SU-DHL-6 (cell line): ENCODE results near the gene GPR153.

Source experiments
- H2AFZ ChIP-seq: fragments of 200-600 bp; sonication (generic); 2 replicates; pipeline ENCODE4 v1.6.1; 2014; ENCODE audit warnings: low read depth, mild to moderate bottlenecking, moderate library complexity, mixed read lengths, antibody characterized with exemption, low read length; ENCODE audit not compliant: severe bottlenecking
- H3F3A ChIP-seq: fragments of 200-600 bp; shearing (Covaris generic); 2 replicates; pipeline ENCODE4 v1.6.0; 2016; ENCODE audit warnings: antibody characterized with exemption, mild to moderate bottlenecking; ENCODE audit not compliant: insufficient read depth
- H3K27ac ChIP-seq: fragments of 200-600 bp; sonication (generic); 2 replicates; pipeline ENCODE4 v1.5.1; 2016; ENCODE audit warnings: low read depth, mild to moderate bottlenecking, low read length, moderate library complexity, mixed read lengths
- H3K27me3 ChIP-seq: fragments of 200-600 bp; sonication (generic), shearing (Covaris generic); 2 replicates; pipeline ENCODE4 v1.6.0; 2014; ENCODE audit warnings: mild to moderate bottlenecking, low read length
- H3K36me3 ChIP-seq: fragments of 200-600 bp; sonication (generic); 2 replicates; pipeline ENCODE4 v1.6.1; 2014; ENCODE audit warnings: mild to moderate bottlenecking, low read length, mixed read lengths
- H3K4me2 ChIP-seq: fragments of 300-600, 200-600 bp; shearing (Covaris generic), sonication (generic); 2 replicates; pipeline ENCODE4 v1.6.0; 2014; ENCODE audit warnings: low read length, low read depth, mild to moderate bottlenecking; ENCODE audit not compliant: poor library complexity, severe bottlenecking
- H3K4me3 ChIP-seq: fragments of 200-600 bp; sonication (generic); 2 replicates; pipeline ENCODE4 v1.5.1; 2014; ENCODE audit warnings: antibody characterized with exemption, low read length, mild to moderate bottlenecking, mixed read lengths; ENCODE audit not compliant: insufficient read depth, poor library complexity, severe bottlenecking
- H3K79me2 ChIP-seq: fragments of 200-600 bp; sonication (generic); 2 replicates; pipeline ENCODE4 v1.6.1; 2014; ENCODE audit warnings: mild to moderate bottlenecking, low read length, moderate library complexity; ENCODE audit not compliant: insufficient read depth
- H3K9ac ChIP-seq: fragments of 200-600 bp; sonication (generic); 2 replicates; pipeline ENCODE4 v1.7.0; 2014; ENCODE audit warnings: mild to moderate bottlenecking, low read length
- H3K9me2 ChIP-seq: fragments of 200-600 bp; sonication (generic); replicated peaks from 2 replicates; pipeline ENCODE4 v1.6.1; 2014; ENCODE audit warnings: low read length; ENCODE audit not compliant: insufficient read depth
- H3K9me3 ChIP-seq: fragments of 200-600 bp; sonication (generic); 2 replicates; pipeline ENCODE4 v1.6.1; 2014; ENCODE audit warnings: low read length, mixed read lengths; ENCODE audit not compliant: insufficient read depth
- H4K20me1 ChIP-seq: fragments of 200-600 bp; sonication (generic); 2 replicates; pipeline ENCODE4 v1.6.1; 2014; ENCODE audit warnings: low read depth, mild to moderate bottlenecking, antibody characterized with exemption, low read length, moderate library complexity, mixed read lengths
- CTCF ChIP-seq: fragments of 200-600 bp; sonication (generic); IDR thresholded peaks from one replicate; pipeline ENCODE4 v1.5.1; 2017; ENCODE audit warnings: antibody characterized with exemption, mild to moderate bottlenecking, low read length, moderate library complexity; ENCODE audit not compliant: insufficient read depth, poor library complexity, severe bottlenecking
- EZH2phosphoT487 ChIP-seq: fragments of 200-600 bp; sonication (generic), shearing (Covaris generic); conservative IDR thresholded peaks from 2 replicates; pipeline ENCODE4 v1.6.1; 2018; ENCODE audit warnings: mild to moderate bottlenecking, antibody characterized with exemption, low read length, moderate library complexity, mixed read lengths

GPR153 gene

DNA sequence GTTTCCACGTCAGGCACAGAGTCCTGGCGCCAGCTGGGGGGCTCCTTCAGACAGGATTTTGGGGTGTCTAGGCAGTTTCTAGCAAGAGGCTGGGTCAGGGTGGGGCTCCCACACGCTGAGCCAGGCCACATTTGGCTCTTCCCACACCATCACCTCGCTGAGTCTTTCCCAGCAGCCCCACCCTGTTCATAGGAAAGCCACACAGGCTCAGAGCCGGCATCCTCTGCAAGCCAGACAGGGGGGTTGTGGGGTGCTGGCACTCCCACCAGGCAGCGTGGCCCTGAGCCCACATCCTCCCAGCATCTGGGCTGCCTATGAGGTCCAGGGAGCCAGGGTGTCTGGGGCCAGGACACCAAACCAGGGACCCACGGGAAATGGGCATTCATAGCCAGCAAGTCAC, 2.8 kb upstream of the GPR153 start:
- Histone ChIP-seq H3F3A (no peaks in the 10 kb centered on the region), H3K27ac (no peak overlapping the region), H3K36me3 (no peaks in the 10 kb centered on the region), H3K79me2 (no peaks in the 10 kb centered on the region), H3K9me3 (no peaks in the 10 kb centered on the region), H3K9me2 (no peaks in the 10 kb centered on the region), H3K27me3 (no peaks in the 10 kb centered on the region), H3K4me2 (no peak overlapping the region), H2AFZ (no peak overlapping the region), H4K20me1 (no peaks in the 10 kb centered on the region), H3K9ac (no peak overlapping the region), H3K4me3 (no peak overlapping the region)
- TF ChIP-seq CTCF (no peak), EZH2phosphoT487 (no peak)

GRCh38 chr1:6262555-6263420, 1.9 kb upstream of the GPR153 start:
- no peaks in the 10 kb centered on the region for H4K20me1 ChIP-seq
- no peak overlapping the region for H3K9ac ChIP-seq
- no peaks in the 10 kb centered on the region for H3K36me3 ChIP-seq
- no peaks in the 10 kb centered on the region for H3F3A ChIP-seq
- H3K9me3 ChIP-seq, result no peaks in the 10 kb centered on the region
- TF ChIP-seq EZH2phosphoT487 (no peak), CTCF (no peak)
- no peak overlapping the region for H3K4me2 ChIP-seq
- H2AFZ ChIP-seq, result no peak overlapping the region
- H3K4me3 ChIP-seq, result no peak overlapping the region
- H3K27me3 ChIP-seq, result no peaks in the 10 kb centered on the region
- H3K27ac ChIP-seq, result no peak overlapping the region
- H3K9me2 ChIP-seq, result no peaks in the 10 kb centered on the region
- no peaks in the 10 kb centered on the region for H3K79me2 ChIP-seq

GRCh38 chr1:6261615-6261995, 707 bp upstream of the GPR153 start:
- no peaks in the 10 kb centered on the region for H4K20me1 ChIP-seq
- no peak overlapping the region for H3K9ac ChIP-seq
- TF ChIP-seq CTCF, result no peak
- no peak for TF ChIP-seq EZH2phosphoT487
- H3K27me3 ChIP-seq, result no peaks in the 10 kb centered on the region
- H3K4me2 ChIP-seq, result no peak overlapping the region
- no peaks in the 10 kb centered on the region for H3K36me3 ChIP-seq
- no peak overlapping the region for H2AFZ ChIP-seq
- no peaks in the 10 kb centered on the region for H3K79me2 ChIP-seq
- no peaks in the 10 kb centered on the region for H3F3A ChIP-seq
- no peak overlapping the region for H3K4me3 ChIP-seq
- no peak overlapping the region for H3K27ac ChIP-seq
- H3K9me3 ChIP-seq, result no peaks in the 10 kb centered on the region
- H3K9me2 ChIP-seq, result no peaks in the 10 kb centered on the region
